ENCODE data around the gene PLEKHD1.

Gene PLEKHD1

DNA sequence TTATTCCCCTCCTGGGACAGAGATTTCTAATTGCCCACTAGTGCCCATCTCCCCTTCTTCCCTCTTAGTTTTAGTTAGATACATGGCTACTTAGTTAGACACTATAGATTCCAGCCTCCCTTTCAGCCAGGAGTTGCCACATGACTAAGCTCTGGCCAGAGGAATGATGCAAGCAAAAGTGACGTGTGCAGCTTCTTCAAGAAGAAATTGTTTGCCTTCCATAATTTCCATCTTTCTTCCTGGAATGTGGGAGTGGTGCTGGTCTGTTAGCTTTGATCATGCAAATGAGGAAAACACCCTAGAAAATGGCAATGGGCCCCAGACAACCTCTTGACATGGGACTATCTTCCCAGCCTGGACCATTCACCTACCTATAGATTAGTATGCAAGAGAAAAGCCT is 68.7 kb downstream of the PLEKHD1 start:
- no peak for FAIRE-seq

DNA sequence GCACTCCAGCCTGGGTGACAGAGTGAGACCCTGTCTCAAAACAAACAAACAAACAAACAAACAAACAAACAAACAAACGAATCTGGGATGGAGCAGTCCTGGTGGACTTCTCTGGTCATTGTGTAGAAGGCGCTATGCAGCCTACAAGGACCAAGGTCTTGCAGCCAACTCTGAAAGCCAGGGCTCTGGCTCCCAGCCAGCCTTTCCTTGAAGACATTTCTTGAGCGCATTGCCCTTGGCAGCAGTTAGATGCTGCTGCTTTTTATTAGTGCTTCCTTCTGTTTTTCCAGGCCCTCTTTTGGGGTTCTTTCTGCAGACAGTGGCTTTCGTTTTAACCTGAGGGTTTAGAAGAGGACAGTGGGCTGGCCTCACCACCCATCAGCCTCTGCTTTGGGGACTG is 70.0 kb downstream of the PLEKHD1 start:
- no peak for FAIRE-seq

DNA sequence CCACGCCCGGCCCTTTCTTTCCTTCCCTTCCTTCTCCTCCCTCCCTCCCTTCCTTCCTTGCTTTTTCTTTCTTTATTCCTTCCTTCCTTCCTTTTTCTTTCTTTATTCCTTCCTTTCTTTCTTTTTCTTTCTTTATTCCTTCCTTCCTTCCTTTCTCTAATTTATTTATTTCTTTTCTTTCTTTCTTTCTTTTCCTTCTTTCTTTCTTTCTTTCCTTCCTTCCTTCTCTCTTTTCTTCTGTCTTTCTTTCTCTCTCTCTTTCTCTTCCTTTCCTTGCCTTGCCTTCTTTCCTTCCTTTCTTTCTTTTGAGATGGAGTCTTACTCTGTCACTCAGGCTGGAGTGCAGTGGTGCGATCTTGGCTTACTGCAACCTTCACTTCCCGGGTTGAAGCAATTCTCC is 74.2 kb downstream of the PLEKHD1 start:
- FAIRE-seq, result no peak

- no peak for FAIRE-seq
These were observed 75.1 kb downstream of the PLEKHD1 start for GRCh38 chr14:69559581-69560011.

- no peak for FAIRE-seq
These were observed 76.3 kb downstream of the PLEKHD1 start for GRCh38 chr14:69560826-69561225.

DNA sequence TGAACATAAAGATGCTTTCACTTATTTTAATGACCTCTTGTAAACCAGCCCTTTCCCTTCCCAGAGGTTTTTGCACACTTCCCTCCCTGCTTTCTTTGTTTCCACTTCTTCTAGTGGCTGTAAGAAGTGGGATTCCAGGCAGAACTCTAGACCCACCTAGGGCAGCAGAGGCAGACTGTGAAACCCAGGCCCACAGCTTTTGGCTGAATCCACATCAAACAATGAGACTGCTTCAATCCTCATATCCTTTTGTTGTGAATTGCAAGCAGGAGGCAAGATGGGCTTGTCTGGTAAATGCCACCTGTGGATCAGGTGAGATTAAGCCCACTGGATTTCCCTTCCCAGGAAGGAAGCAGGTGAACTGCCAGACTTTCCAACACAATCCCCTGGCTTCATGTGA is 77.4 kb downstream of the PLEKHD1 start:
- FAIRE-seq, result no peak

GRCh38 chr14:69567563-69567962 is 83.0 kb downstream of the PLEKHD1 start:
- no peak for FAIRE-seq

DNA sequence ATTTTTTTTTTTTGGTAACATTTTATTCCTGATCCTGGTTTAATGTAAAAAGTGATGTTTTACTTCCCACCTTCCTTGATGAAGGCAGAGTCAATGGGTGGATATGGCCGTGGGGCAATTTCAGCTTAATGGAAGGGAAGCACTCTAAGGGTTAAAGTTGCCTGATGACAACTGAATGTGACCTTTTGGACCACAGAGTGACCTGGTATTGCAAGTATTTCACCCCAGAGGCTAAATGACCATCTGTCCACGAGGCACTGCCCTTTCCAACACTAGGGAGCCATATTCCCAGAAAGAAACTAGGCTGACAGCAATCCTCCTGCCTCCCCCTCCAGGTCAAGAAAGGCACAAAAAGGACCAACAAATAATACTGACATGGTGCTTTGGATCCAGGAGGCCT is 85.3 kb downstream of the PLEKHD1 start:
- FAIRE-seq, result no peak

GRCh38 chr14:69570836-69571330 is 86.4 kb downstream of the PLEKHD1 start:
- no peak for FAIRE-seq

GRCh38 chr14:69571449-69572029 is 87.0 kb downstream of the PLEKHD1 start:
- no peak for FAIRE-seq

DNA sequence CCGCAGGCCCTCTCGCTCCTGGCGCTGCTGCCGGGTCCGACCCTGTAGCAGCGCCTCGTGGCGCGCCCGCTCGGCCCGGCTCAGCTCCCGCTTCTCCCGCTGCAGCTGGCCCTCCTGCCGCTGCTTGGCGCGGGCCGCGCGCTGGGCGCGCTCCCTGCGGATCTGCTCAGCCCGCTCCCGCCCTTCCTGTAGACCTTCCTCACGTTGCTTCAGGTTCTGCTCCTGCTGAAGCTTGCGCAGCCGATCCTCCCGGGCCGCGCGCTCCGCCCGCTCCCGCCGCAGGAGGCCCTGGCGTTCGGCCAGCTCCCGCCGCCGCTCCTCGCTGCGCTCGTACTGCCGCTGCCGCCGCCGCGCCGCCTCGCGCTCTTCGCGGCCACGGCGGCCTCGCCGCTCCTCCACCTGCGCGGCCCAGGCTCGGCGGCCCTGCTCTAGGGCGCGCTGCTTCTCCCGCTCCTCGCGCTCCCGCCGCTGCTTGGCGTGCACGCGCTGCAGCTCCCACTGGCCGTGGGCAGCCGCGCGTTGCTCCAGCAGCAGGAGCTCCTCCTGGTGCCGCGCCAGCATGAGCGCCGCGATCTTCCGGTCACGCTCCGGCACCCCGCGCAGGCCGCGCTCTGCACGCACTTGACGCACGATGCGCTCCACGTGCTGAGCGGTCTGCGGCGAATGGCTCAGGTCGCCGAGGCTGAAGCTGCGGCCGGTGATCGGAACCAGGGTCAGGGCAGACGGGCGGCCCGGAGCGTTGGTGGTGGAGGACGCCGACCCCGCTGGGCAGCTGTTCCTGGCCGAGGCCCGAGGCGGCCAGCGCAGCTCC is 87.7 kb downstream of the PLEKHD1 start:
- no peak for FAIRE-seq

GRCh38 chr14:69572841-69573135 is 88.3 kb downstream of the PLEKHD1 start:
- no peak for FAIRE-seq

GRCh38 chr14:69573205-69573830 is 88.8 kb downstream of the PLEKHD1 start:
- FAIRE-seq, result no peak

DNA sequence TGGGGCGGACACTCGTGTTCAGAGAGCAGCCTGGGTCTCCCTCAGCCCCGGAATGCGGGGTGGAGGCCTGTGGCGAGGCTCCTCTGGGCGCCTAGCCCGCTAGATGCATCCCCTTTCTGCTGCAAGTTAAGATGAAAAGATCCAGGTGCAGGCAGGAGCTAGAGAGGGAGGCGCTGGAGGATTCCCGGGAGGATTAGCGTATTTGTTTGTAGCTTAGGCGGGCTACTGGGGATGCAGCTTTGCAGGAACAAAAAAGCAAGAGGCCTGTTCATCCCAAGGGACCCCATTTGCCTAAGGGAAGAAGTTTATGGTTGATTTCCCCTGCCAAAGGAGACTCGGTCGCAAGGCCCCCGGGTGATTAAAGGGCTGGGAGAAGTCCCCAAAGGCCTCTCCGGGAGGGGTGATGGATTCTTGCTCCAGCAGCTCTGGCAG is 89.3 kb downstream of the PLEKHD1 start:
- FAIRE-seq, result no peak

DNA sequence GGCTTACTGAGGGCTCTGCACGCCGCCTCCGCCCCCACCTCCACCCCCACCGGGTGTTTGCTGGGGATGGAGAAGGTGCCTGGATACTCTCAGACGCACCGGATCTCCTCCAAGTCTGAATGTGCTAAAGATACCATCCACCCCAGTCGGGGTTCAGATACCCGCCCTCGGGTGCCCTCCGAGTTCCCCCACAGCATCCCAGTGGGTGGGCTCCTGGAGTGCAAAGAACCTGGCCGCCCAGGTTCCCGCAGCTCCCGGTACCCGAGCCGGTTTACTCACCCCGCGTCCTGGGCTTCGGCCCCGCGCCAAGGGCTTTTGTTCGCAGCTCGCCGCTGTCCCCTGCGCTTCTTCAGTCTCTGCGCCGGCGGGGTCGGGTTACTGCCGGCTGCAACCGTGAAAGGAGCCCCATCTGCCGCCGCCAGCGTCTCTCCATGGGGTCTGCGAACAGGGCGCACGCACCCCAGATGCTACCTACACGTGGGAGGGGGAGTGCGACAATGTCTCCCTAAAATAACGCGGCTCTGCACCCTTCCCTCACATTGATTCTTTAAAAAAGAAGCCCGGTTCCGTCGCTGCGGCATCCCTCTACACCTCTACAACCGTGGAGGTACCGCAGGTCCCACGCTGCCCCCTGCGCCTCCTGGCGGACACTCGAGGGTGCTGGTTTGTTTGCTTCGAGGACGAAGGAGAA is 89.9 kb downstream of the PLEKHD1 start, which contains the start of gene CCDC177:
Gene CCDC177, minus strand, starts transcription at position 609 of the 691 bp plus-strand sequence. CDS start 1,249 bp downstream, outside the sequence.
- FAIRE-seq, result no peak

GRCh38 chr14:69574954-69575295 is 90.4 kb downstream of the PLEKHD1 start:
- FAIRE-seq, result no peak

DNA sequence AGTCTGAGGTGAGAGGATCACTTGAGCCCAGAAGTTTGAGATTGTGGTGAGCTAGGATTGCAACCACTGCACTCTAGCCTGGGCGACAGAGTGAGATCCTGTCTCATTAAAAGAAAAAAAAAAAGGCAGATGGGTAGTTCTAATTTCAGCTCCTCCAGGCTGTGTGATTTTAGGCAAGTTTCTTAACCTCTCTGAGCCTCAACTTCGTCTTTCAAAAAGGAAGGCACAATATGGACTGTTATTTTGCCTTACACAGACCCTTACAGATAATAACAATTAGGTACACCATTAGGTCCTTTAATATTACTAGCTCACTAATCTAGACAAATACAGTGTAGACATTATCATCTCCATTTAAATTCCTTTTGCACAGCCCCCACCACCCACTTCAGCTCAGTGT is 94.9 kb downstream of the PLEKHD1 start:
- FAIRE-seq, result no peak

DNA sequence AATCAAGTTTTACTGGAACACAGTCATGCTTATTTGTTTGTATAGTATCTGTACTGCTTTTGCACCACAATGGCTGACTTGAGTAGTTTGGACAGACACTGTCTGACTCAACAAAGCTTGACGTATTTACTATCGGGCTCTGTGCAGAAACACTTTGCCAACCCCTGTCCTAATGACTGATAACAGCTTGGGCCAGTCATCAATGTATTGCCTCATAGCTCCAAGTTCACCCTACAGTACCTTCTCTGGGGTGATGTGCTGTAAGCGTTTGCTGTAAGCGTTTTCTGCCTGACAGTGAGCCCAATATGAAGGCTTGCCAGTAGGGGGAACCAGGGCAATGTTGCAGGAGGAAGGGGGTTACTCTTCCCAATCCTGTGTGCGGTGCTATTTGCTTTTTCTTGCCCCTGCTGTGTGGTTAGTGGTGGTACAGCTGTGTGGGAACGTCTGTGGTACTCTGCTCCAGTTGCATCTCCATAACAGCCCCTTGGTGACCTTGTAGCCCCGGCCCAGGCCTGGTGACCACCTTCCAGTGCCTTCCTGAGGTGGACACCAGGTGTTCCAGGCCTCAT is 95.6 kb downstream of the PLEKHD1 start:
- no peak for FAIRE-seq

All from endometrium (tissue), 2 donors.